Activated T-helper 1 cell treated with anti-CD3 and anti-CD28 coated beads, Interleukin-2, amount 50 U/mL, for 16 hours (primary cell): ENCODE data around the gene TRAF3IP3.

Source experiments
- DNase-seq, 2 donors: peaks; one replicate each; pipeline ENCODE4 v3.0.0-alpha.2; 2020; ENCODE audit warnings: low read depth in 1 of 2, low spot score in 1 of 2

TRAF3IP3 gene

GRCh38 chr1:209797978-209798639, 42.3 kb downstream of the TRAF3IP3 start:
- DNase-seq, result no peak

- no peak for DNase-seq
Measured at GRCh38 chr1:209800984-209801834, 45.4 kb downstream of the TRAF3IP3 start.

- DNase-seq, result no peak
Measured at GRCh38 chr1:209802117-209802779, 46.4 kb downstream of the TRAF3IP3 start.

- DNase-seq, result no peak
Measured at GRCh38 chr1:209802780-209803152, 46.9 kb downstream of the TRAF3IP3 start.

- no peak for DNase-seq
Measured at GRCh38 chr1:209803568-209803967, 47.7 kb downstream of the TRAF3IP3 start.

- no peak for DNase-seq
Measured at GRCh38 chr1:209805341-209805781, 49.5 kb downstream of the TRAF3IP3 start.

GRCh38 chr1:209805875-209806760, 50.3 kb downstream of the TRAF3IP3 start, which contains the start of gene IRF6:
Gene IRF6, minus strand, starts transcription at chr1:209806142. Its CDS starts 4,729 bp downstream, at chr1:209801413.
- DNase-seq, result peak; percentile 41 to 57

- no peak for DNase-seq
Measured at GRCh38 chr1:209807509-209807908, 51.7 kb downstream of the TRAF3IP3 start.

- no peak for DNase-seq
Measured at GRCh38 chr1:209808059-209808581, 52.3 kb downstream of the TRAF3IP3 start.

GRCh38 chr1:209809611-209810010, 53.8 kb downstream of the TRAF3IP3 start:
- no peak for DNase-seq

- DNase-seq, result no peak
Measured at GRCh38 chr1:209810783-209811182, 54.9 kb downstream of the TRAF3IP3 start.

GRCh38 chr1:209813902-209814301, 58.0 kb downstream of the TRAF3IP3 start:
- DNase-seq, result no peak

GRCh38 chr1:209815490-209815889, 59.6 kb downstream of the TRAF3IP3 start:
- DNase-seq, result no peak

- no peak for DNase-seq
Measured at GRCh38 chr1:209815931-209816341, 60.1 kb downstream of the TRAF3IP3 start.

- DNase-seq, result no peak
Measured at GRCh38 chr1:209816923-209817322, 61.1 kb downstream of the TRAF3IP3 start.

- no peak for DNase-seq
Measured at GRCh38 chr1:209817691-209818090, 61.8 kb downstream of the TRAF3IP3 start.

GRCh38 chr1:209819058-209819457, 63.2 kb downstream of the TRAF3IP3 start:
- no peak for DNase-seq

GRCh38 chr1:209820986-209821385, 65.1 kb downstream of the TRAF3IP3 start:
- DNase-seq, result no peak

GRCh38 chr1:209822706-209823105, 66.9 kb downstream of the TRAF3IP3 start:
- no peak for DNase-seq
